Stimulated activated CD4-positive, alpha-beta T cell treated with anti-CD3 and anti-CD28 coated beads, Interleukin-1b, Interleukin-23, amount 100 ng/mL, for 4 hours (primary cell): ENCODE data around the gene ZNF345.

Source experiments
- DNase-seq, 2 donors: peaks; one replicate each; pipeline ENCODE4 v3.0.0-alpha.2; 2020; ENCODE audit warnings: low read depth in 2 of 2

Gene ZNF345

DNA sequence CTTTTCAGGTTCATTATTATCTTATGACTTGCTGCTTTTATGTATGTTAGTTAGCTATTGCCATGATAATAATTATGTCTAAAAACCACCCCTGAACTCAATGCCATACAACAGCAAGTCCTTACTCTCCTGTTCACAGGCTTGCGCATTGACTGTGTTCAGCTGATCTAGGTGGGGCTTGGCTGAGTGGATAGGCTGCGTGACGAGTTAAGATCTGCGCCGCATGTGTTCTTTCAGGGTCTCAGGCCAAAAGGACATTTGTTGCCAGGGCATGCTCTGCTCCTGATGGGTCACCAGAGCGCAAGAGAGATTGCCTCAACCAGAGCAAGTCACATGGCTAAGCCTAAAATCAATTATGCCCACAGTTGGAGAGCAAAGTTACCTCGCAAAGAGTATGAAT is 66.3 kb downstream of the ZNF345 start:
- no peak for DNase-seq

GRCh38 chr19:36918090-36918489 is 67.4 kb downstream of the ZNF345 start:
- no peak for DNase-seq
